ENCODE results near the gene PAIP2. TPM values are rescaled to one million over a fixed set of nuclear protein-coding genes. Genes with fewer than 3 reads are reported as not detected.

Gene PAIP2
- total RNA-seq, 2 donors from 2014 or later, result 53.9 to 65.6 TPM

GRCh38 chr5:139295346-139296057, 46.2 kb upstream of the PAIP2 start:
- H3K4me3 ChIP-seq, result peak overlapping the region; percentile 99
- no peaks in the 10 kb centered on the region for H3K27me3 ChIP-seq (replicated peaks; ENCODE audit: insufficient read depth)
- TF ChIP-seq CTCF (IDR thresholded peaks at IDR 0.05), result no peak
- no peaks in the 10 kb centered on the region for H3K36me3 ChIP-seq
- no peak for ATAC-seq (ENCODE audit: insufficient number of reproducible peaks, low FRiP score, low read depth)
- DNase-seq (ENCODE audit: low spot score), result no peak
- peaks cover 52 to 56% of the 10 kb centered on the region in 2 donors for H3K4me1 ChIP-seq (ENCODE audit: control insufficient read depth in 1 of 2, low read depth in 2 of 2)
- peak overlapping the region; percentile 100 for H3K27ac ChIP-seq
- no peaks in the 10 kb centered on the region for H3K9me3 ChIP-seq

GRCh38 chr5:139296198-139296597, 45.5 kb upstream of the PAIP2 start:
- H3K36me3 ChIP-seq, result no peaks in the 10 kb centered on the region
- no peak for TF ChIP-seq CTCF (IDR thresholded peaks at IDR 0.05)
- peak overlapping the region in 1 of 2 donors; percentile 12 for H3K27ac ChIP-seq
- H3K9me3 ChIP-seq, result no peaks in the 10 kb centered on the region
- no peak for DNase-seq (ENCODE audit: low spot score)
- peaks cover 59 to 63% of the 10 kb centered on the region in 2 donors for H3K4me1 ChIP-seq (ENCODE audit: control insufficient read depth in 1 of 2, low read depth in 2 of 2)
- ATAC-seq (ENCODE audit: insufficient number of reproducible peaks, low FRiP score, low read depth), result no peak
- peak overlapping the region; percentile 99 for H3K4me3 ChIP-seq
- H3K27me3 ChIP-seq (replicated peaks; ENCODE audit: insufficient read depth), result no peaks in the 10 kb centered on the region

- no peaks in the 10 kb centered on the region for H3K36me3 ChIP-seq
- peaks cover 66 to 70% of the 10 kb centered on the region in 2 donors for H3K4me1 ChIP-seq (ENCODE audit: control insufficient read depth in 1 of 2, low read depth in 2 of 2)
- ATAC-seq (ENCODE audit: insufficient number of reproducible peaks, low FRiP score, low read depth) (no peak), DNase-seq (ENCODE audit: low spot score) (no peak)
- TF ChIP-seq CTCF (IDR thresholded peaks at IDR 0.05), result no peak
- peak overlapping the region; percentile 99 for H3K4me3 ChIP-seq
- peak overlapping the region in 1 of 2 donors; percentile 12 for H3K27ac ChIP-seq
- no peaks in the 10 kb centered on the region for H3K9me3 ChIP-seq
- no peaks in the 10 kb centered on the region for H3K27me3 ChIP-seq (replicated peaks; ENCODE audit: insufficient read depth)
Measured at GRCh38 chr5:139296862-139297326, 44.8 kb upstream of the PAIP2 start.

- Histone ChIP-seq H3K4me3 (peak overlapping the region; percentile 0), H3K27ac (no peak overlapping the region)
- no peak for ATAC-seq (ENCODE audit: insufficient number of reproducible peaks, low FRiP score, low read depth)
Measured at GRCh38 chr5:139297439-139298133, 44.1 kb upstream of the PAIP2 start.

More at GRCh38 chr5:139297439-139298133, 44.1 kb upstream of the PAIP2 start:
- Histone ChIP-seq H3K27me3 (replicated peaks; ENCODE audit: insufficient read depth) (no peaks in the 10 kb centered on the region), H3K9me3 (no peaks in the 10 kb centered on the region), H3K36me3 (no peaks in the 10 kb centered on the region), H3K4me1 (ENCODE audit: control insufficient read depth in 1 of 2, low read depth in 2 of 2) (peaks cover 69 to 75% of the 10 kb centered on the region in 2 donors)
- DNase-seq (ENCODE audit: low spot score), result no peak
- no peak for TF ChIP-seq CTCF (IDR thresholded peaks at IDR 0.05)
